HEK293 (cell line): Measurements from ENCODE around the gene EVI5.

ENCODE experiments used
- BCL11B ChIP-seq: fragments of 450-650 bp; formaldehyde crosslinking; IDR thresholded peaks from 2 replicates; pipeline ENCODE4 v1.5.1; 2016; ENCODE audit warnings: low read depth, missing biosample characterization, missing genetic modification characterization
- HOXC10 ChIP-seq: sonication (generic); formaldehyde crosslinking; IDR thresholded peaks from 2 replicates; pipeline ENCODE4 v1.8.1; 2023; ENCODE audit warnings: mild to moderate bottlenecking, missing genetic modification reagents
- IKZF3 ChIP-seq: fragments of 450-650 bp; IDR thresholded peaks from 2 replicates; pipeline ENCODE4 v1.5.0; 2018; ENCODE audit warnings: missing biosample characterization, mild to moderate bottlenecking, missing genetic modification characterization, moderate library complexity
- TCF7L2 ChIP-seq: IDR thresholded peaks from 2 replicates; pipeline ENCODE4 v1.6.1; 2011; ENCODE audit warnings: low read depth, mild to moderate bottlenecking, inconsistent platforms, low read length, moderate library complexity, borderline replicate concordance
- WT1 ChIP-seq: fragments of 450-650 bp; formaldehyde crosslinking; IDR thresholded peaks from 2 replicates; pipeline ENCODE4 v1.5.1; 2016; ENCODE audit warnings: missing biosample characterization, missing genetic modification characterization
- ZFHX2 ChIP-seq: fragments of 450-650 bp; formaldehyde crosslinking; conservative IDR thresholded peaks from 2 replicates; pipeline ENCODE4 v1.5.1; 2016; ENCODE audit warnings: missing biosample characterization, missing genetic modification characterization
- ZFP41 ChIP-seq: fragments of 450-650 bp; formaldehyde crosslinking; IDR thresholded peaks from 2 replicates; pipeline ENCODE4 v1.5.1; 2016; ENCODE audit warnings: missing biosample characterization, missing genetic modification characterization, borderline replicate concordance
- ZNF10 ChIP-seq: fragments of 450-650 bp; formaldehyde crosslinking; IDR thresholded peaks from 2 replicates; pipeline ENCODE4 v1.5.1; 2017; ENCODE audit warnings: missing biosample characterization, missing genetic modification characterization
- ZNF112 ChIP-seq: fragments of 450-650 bp; formaldehyde crosslinking; IDR thresholded peaks from 2 replicates; pipeline ENCODE4 v1.5.0; 2017; ENCODE audit warnings: missing biosample characterization, missing genetic modification characterization
- ZNF132 ChIP-seq: fragments of 450-650 bp; formaldehyde crosslinking; IDR thresholded peaks from 2 replicates; pipeline ENCODE4 v1.5.1; 2017; ENCODE audit warnings: missing biosample characterization, missing genetic modification characterization, borderline replicate concordance
- ZNF146 ChIP-seq: fragments of 450-650 bp; formaldehyde crosslinking; IDR thresholded peaks from 2 replicates; pipeline ENCODE4 v1.5.1; 2016; ENCODE audit warnings: missing biosample characterization, missing genetic modification characterization
- ZNF16 ChIP-seq: fragments of 450-650 bp; formaldehyde crosslinking; IDR thresholded peaks from 2 replicates; pipeline ENCODE4 v1.5.1; 2016; ENCODE audit warnings: low read depth, missing biosample characterization, missing genetic modification characterization
- ZNF202 ChIP-seq: fragments of 450-650 bp; formaldehyde crosslinking; IDR thresholded peaks from 2 replicates; pipeline ENCODE4 v1.5.1; 2016; ENCODE audit warnings: missing biosample characterization, missing genetic modification characterization, borderline replicate concordance
- ZNF274 ChIP-seq, 2 experiments: fragments of 200-500 bp in 1 of 2; fragments of 450-650 bp in 1 of 2; sonication (Bioruptor generic) in 1 of 2; formaldehyde crosslinking in 1 of 2; IDR thresholded peaks; 2 replicates each; pipeline versions ENCODE4 v1.5.1 to v1.6.1; 2014 to 2016; ENCODE audit warnings: borderline replicate concordance in 1 of 2, inconsistent platforms in 1 of 2, low read length in 1 of 2, missing biosample characterization in 1 of 2, missing genetic modification characterization in 1 of 2
- ZNF350 ChIP-seq: fragments of 450-650 bp; formaldehyde crosslinking; IDR thresholded peaks from 2 replicates; pipeline ENCODE4 v1.5.0; 2017; ENCODE audit warnings: missing biosample characterization, mild to moderate bottlenecking, missing genetic modification characterization
- ZNF366 ChIP-seq: fragments of 450-650 bp; formaldehyde crosslinking; conservative IDR thresholded peaks from 2 replicates; pipeline ENCODE4 v1.5.1; 2016; ENCODE audit warnings: missing biosample characterization, missing genetic modification characterization
- ZNF416 ChIP-seq: fragments of 450-650 bp; formaldehyde crosslinking; IDR thresholded peaks from 2 replicates; pipeline ENCODE4 v1.5.1; 2016; ENCODE audit warnings: missing biosample characterization, missing genetic modification characterization
- ZNF571 ChIP-seq: fragments of 450-650 bp; formaldehyde crosslinking; IDR thresholded peaks from 2 replicates; pipeline ENCODE4 v1.5.0; 2017; ENCODE audit warnings: missing biosample characterization, missing genetic modification characterization
- ZNF596 ChIP-seq: fragments of 450-650 bp; IDR thresholded peaks from 2 replicates; pipeline ENCODE4 v1.5.0; 2018; ENCODE audit warnings: missing biosample characterization, mild to moderate bottlenecking, missing genetic modification characterization, moderate library complexity
- ZNF658 ChIP-seq: fragments of 450-650 bp; formaldehyde crosslinking; IDR thresholded peaks from 2 replicates; pipeline ENCODE4; 2016; ENCODE audit warnings: missing biosample characterization, missing genetic modification characterization
- ZNF660 ChIP-seq: fragments of 450-650 bp; IDR thresholded peaks from 2 replicates; pipeline ENCODE4 v1.5.1; 2018; ENCODE audit warnings: missing biosample characterization, mild to moderate bottlenecking, missing genetic modification characterization
- ZNF677 ChIP-seq: fragments of 450-650 bp; IDR thresholded peaks from 2 replicates; pipeline ENCODE4 v1.5.0; 2018; ENCODE audit warnings: missing biosample characterization, mild to moderate bottlenecking, missing genetic modification characterization, moderate library complexity
- ZNF776 ChIP-seq: fragments of 450-650 bp; formaldehyde crosslinking; IDR thresholded peaks from 2 replicates; pipeline ENCODE4 v1.5.0; 2017; ENCODE audit warnings: missing biosample characterization, missing genetic modification characterization, borderline replicate concordance
- ZNF777 ChIP-seq: fragments of 450-650 bp; formaldehyde crosslinking; IDR thresholded peaks from 2 replicates; pipeline ENCODE4 v1.5.1; 2017; ENCODE audit warnings: missing biosample characterization, missing genetic modification characterization, borderline replicate concordance
- ZNF791 ChIP-seq: fragments of 450-650 bp; formaldehyde crosslinking; IDR thresholded peaks from 2 replicates; pipeline ENCODE4 v1.5.1; 2016; ENCODE audit warnings: missing biosample characterization, missing genetic modification characterization
- TF ChIP-seq, protein P1 (sequence below): fragments of 450-650 bp; formaldehyde crosslinking; IDR thresholded peaks from 2 replicates; pipeline ENCODE4; 2016; ENCODE audit warnings: missing biosample characterization, missing genetic modification characterization
- TF ChIP-seq, protein P2 (sequence below): fragments of 450-650 bp; formaldehyde crosslinking; IDR thresholded peaks from 2 replicates; pipeline ENCODE4 v1.5.1; 2017; ENCODE audit warnings: missing biosample characterization, missing genetic modification characterization
- TF ChIP-seq, protein P3 (sequence below): fragments of 450-650 bp; formaldehyde crosslinking; optimal IDR thresholded peaks from 2 replicates; pipeline ENCODE3; 2016; ENCODE audit warnings: missing biosample characterization, mild to moderate bottlenecking, missing genetic modification characterization
- TF ChIP-seq, protein P4 (sequence below): fragments of 450-650 bp; formaldehyde crosslinking; IDR thresholded peaks from 2 replicates; pipeline ENCODE4 v1.5.1; 2016; ENCODE audit warnings: missing biosample characterization, missing genetic modification characterization
- TF ChIP-seq, protein P5 (sequence below): fragments of 450-650 bp; formaldehyde crosslinking; IDR thresholded peaks from 2 replicates; pipeline ENCODE4 v1.5.1; 2016; ENCODE audit warnings: missing biosample characterization, missing genetic modification characterization
- TF ChIP-seq, protein P6 (sequence below): fragments of 450-650 bp; formaldehyde crosslinking; IDR thresholded peaks from 2 replicates; pipeline ENCODE4 v1.5.0; 2017; ENCODE audit warnings: missing biosample characterization, missing genetic modification characterization, borderline replicate concordance

Gene EVI5

DNA sequence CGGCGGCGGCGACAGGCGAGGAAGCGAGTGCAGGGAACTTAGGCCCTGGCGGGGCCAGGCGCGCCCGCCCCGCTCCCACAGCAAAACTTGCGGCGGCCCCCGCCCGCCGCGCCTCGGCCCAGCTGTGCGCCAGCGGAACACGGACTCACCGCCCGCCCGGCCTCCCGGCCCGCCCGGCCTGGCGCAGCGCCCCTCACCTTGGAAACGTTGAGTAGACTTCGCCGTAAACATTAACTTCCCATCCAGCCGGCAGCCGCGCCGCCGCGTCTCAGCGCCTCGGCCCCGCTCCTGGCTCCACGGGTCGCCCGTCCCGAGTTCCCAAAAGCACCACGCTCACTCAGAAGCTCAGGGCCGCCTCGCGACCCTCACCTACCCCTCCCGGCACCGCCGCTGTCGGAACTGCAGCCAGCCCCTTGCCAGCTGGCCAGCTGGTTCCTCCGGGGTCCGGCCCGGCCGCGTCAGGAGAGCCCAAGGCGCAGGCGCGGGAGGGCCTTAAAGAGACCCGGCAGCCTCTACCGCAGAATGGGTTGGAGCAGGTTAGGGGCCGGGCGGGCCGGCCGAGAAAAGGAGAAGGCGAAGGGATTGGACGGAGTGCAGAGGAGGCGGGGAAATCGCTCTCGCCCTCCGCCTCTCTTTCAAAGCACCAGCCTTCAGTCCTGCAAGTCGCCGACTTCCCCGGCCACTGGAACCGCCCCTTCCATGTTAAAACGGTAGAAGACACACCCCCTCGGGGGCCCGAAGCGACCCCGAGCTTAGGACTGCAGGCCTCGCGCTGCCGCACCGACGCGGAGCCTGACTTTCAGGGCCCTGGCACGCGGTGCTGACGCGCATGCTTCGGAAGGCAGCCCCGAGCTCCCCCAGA is at the start of gene EVI5 (continued):
- TF ChIP-seq, protein P1, sequence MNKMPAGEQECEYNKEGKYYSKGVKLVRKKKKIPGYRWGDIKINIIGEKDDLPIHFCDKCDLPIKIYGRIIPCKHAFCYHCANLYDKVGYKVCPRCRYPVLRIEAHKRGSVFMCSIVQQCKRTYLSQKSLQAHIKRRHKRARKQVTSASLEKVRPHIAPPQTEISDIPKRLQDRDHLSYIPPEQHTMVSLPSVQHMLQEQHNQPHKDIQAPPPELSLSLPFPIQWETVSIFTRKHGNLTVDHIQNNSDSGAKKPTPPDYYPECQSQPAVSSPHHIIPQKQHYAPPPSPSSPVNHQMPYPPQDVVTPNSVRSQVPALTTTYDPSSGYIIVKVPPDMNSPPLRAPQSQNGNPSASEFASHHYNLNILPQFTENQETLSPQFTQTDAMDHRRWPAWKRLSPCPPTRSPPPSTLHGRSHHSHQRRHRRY: no peak
- TF ChIP-seq ZNF132 (tag by site-specific recombination) (no peak), WT1 (no peak), HOXC10 (CRISPR knock-in tag) (0 out of 2 replicates have a peak, but pooled peaks have one; percentile 67), ZNF777 (tag by site-specific recombination) (0 out of 2 replicates have a peak, but pooled peaks have one; percentile 26), ZFHX2 (no peak), ZNF776 (tag by site-specific recombination) (no peak), ZNF366 (tag by site-specific recombination) (peak; percentile 90), ZNF112 (tag by site-specific recombination) (no peak), ZNF274 (IDR thresholded peaks at IDR 0.05; ENCODE audit: low read length) (no peak), ZNF274 (tag by site-specific recombination; IDR thresholded peaks at IDR 0.05; ENCODE audit: borderline replicate concordance) (no peak), IKZF3 (tag by site-specific recombination) (peak; percentile 38; the same call in 1 of the 2 replicates), ZNF658 (tag by site-specific recombination) (no peak), ZNF10 (tag by site-specific recombination) (peak; percentile 94), ZNF350 (tag by site-specific recombination) (no peak), ZNF146 (0 out of 2 replicates have a peak, but pooled peaks have one; percentile 8), ZNF416 (tag by site-specific recombination) (no peak), BCL11B (tag by site-specific recombination) (no peak), ZNF596 (tag by site-specific recombination) (0 out of 2 replicates have a peak, but pooled peaks have one; percentile 20), ZNF571 (no peak), ZNF791 (tag by site-specific recombination) (no peak), ZNF16 (tag by site-specific recombination) (no peak), ZNF677 (tag by site-specific recombination) (no peak), ZNF660 (peak; percentile 68), ZNF202 (no peak), ZFP41 (tag by site-specific recombination) (no peak), TCF7L2 (no peak)
- TF ChIP-seq, protein P2, sequence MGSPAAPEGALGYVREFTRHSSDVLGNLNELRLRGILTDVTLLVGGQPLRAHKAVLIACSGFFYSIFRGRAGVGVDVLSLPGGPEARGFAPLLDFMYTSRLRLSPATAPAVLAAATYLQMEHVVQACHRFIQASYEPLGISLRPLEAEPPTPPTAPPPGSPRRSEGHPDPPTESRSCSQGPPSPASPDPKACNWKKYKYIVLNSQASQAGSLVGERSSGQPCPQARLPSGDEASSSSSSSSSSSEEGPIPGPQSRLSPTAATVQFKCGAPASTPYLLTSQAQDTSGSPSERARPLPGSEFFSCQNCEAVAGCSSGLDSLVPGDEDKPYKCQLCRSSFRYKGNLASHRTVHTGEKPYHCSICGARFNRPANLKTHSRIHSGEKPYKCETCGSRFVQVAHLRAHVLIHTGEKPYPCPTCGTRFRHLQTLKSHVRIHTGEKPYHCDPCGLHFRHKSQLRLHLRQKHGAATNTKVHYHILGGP (tag by site-specific recombination): no peak
- TF ChIP-seq, protein P3, sequence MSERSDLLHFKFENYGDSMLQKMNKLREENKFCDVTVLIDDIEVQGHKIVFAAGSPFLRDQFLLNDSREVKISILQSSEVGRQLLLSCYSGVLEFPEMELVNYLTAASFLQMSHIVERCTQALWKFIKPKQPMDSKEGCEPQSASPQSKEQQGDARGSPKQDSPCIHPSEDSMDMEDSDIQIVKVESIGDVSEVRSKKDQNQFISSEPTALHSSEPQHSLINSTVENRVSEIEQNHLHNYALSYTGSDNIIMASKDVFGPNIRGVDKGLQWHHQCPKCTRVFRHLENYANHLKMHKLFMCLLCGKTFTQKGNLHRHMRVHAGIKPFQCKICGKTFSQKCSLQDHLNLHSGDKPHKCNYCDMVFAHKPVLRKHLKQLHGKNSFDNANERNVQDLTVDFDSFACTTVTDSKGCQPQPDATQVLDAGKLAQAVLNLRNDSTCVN (tag by site-specific recombination): peak; percentile 75
- TF ChIP-seq, protein P4, sequence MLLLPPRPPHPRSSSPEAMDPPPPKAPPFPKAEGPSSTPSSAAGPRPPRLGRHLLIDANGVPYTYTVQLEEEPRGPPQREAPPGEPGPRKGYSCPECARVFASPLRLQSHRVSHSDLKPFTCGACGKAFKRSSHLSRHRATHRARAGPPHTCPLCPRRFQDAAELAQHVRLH (tag by site-specific recombination): peak; percentile 64
- TF ChIP-seq, protein P5, sequence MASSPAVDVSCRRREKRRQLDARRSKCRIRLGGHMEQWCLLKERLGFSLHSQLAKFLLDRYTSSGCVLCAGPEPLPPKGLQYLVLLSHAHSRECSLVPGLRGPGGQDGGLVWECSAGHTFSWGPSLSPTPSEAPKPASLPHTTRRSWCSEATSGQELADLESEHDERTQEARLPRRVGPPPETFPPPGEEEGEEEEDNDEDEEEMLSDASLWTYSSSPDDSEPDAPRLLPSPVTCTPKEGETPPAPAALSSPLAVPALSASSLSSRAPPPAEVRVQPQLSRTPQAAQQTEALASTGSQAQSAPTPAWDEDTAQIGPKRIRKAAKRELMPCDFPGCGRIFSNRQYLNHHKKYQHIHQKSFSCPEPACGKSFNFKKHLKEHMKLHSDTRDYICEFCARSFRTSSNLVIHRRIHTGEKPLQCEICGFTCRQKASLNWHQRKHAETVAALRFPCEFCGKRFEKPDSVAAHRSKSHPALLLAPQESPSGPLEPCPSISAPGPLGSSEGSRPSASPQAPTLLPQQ (tag by site-specific recombination): peak; percentile 49; the same call in 1 of the 2 replicates
- TF ChIP-seq, protein P6, sequence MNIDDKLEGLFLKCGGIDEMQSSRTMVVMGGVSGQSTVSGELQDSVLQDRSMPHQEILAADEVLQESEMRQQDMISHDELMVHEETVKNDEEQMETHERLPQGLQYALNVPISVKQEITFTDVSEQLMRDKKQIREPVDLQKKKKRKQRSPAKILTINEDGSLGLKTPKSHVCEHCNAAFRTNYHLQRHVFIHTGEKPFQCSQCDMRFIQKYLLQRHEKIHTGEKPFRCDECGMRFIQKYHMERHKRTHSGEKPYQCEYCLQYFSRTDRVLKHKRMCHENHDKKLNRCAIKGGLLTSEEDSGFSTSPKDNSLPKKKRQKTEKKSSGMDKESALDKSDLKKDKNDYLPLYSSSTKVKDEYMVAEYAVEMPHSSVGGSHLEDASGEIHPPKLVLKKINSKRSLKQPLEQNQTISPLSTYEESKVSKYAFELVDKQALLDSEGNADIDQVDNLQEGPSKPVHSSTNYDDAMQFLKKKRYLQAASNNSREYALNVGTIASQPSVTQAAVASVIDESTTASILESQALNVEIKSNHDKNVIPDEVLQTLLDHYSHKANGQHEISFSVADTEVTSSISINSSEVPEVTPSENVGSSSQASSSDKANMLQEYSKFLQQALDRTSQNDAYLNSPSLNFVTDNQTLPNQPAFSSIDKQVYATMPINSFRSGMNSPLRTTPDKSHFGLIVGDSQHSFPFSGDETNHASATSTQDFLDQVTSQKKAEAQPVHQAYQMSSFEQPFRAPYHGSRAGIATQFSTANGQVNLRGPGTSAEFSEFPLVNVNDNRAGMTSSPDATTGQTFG (tag by site-specific recombination): no peak
